Measurements from ENCODE around the gene FOXK2. TPM values are rescaled to one million over a fixed set of nuclear protein-coding genes. Genes with fewer than 3 reads are reported as not detected.

Gene FOXK2
- total RNA-seq, 1 experiment from 2014 or later: 78.9 TPM

DNA sequence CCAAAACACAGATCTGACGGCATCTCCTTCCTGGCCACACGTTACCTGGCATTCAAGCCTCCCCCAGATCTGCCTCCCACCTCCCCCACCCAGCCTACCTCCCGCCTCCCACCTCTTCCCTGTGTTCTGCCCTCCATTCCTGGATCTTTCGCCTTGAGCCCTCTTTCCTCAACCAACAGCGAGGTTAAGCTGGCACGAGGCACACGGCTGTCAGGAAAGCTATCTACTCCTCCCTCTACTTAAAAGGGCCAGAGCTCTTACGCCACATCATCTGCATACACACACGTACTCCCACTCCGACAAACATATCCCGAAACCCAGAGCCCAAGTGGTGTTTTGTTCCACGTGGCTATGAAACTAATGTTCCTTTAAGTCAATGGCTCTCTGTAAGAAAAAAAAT, 110.7 kb downstream of the FOXK2 start:
- Histone ChIP-seq H3F3A (ENCODE audit: insufficient read depth, low read depth) (no peaks in the 10 kb centered on the region), H2AFZ (no peak overlapping the region), H3K4me1 (replicated peaks; ENCODE audit: insufficient read depth) (no peaks in the 10 kb centered on the region), H3K4me3 (no peak overlapping the region), H3K27ac (no peak overlapping the region), H3K79me2 (ENCODE audit: low read depth) (peaks cover 25% of the 10 kb centered on the region), H3K27me3 (ENCODE audit: insufficient read depth, low read depth) (no peaks in the 10 kb centered on the region), H3K36me3 (ENCODE audit: low read depth) (0 out of 2 replicates have a peak, but pooled peaks cover 3% of the 10 kb centered on the region), H3K9me3 (ENCODE audit: insufficient read depth, low read depth) (no peaks in the 10 kb centered on the region), H3K9me2 (ENCODE audit: insufficient read depth) (no peaks in the 10 kb centered on the region), H4K20me1 (ENCODE audit: insufficient read depth) (peaks cover 5% of the 10 kb centered on the region), H3K4me2 (no peak overlapping the region)
- POLR2A ChIA-PET (ENCODE audit: unreplicated experiment): no interaction called here
- no peak for DNase-seq
- BruUV-seq (replicated peaks): no TSS peak
- intact Hi-C loops (cut with micrococcal nuclease; ENCODE audit: unreplicated experiment): no loop called here
- no peak for TF ChIP-seq EZH2 (IDR thresholded peaks at IDR 0.05; ENCODE audit: low read depth)
- TF ChIP-seq, protein P1, sequence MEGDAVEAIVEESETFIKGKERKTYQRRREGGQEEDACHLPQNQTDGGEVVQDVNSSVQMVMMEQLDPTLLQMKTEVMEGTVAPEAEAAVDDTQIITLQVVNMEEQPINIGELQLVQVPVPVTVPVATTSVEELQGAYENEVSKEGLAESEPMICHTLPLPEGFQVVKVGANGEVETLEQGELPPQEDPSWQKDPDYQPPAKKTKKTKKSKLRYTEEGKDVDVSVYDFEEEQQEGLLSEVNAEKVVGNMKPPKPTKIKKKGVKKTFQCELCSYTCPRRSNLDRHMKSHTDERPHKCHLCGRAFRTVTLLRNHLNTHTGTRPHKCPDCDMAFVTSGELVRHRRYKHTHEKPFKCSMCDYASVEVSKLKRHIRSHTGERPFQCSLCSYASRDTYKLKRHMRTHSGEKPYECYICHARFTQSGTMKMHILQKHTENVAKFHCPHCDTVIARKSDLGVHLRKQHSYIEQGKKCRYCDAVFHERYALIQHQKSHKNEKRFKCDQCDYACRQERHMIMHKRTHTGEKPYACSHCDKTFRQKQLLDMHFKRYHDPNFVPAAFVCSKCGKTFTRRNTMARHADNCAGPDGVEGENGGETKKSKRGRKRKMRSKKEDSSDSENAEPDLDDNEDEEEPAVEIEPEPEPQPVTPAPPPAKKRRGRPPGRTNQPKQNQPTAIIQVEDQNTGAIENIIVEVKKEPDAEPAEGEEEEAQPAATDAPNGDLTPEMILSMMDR (conservative IDR thresholded peaks at IDR 0.05): no peak
- CTCF ChIA-PET: no interaction called here

DNA sequence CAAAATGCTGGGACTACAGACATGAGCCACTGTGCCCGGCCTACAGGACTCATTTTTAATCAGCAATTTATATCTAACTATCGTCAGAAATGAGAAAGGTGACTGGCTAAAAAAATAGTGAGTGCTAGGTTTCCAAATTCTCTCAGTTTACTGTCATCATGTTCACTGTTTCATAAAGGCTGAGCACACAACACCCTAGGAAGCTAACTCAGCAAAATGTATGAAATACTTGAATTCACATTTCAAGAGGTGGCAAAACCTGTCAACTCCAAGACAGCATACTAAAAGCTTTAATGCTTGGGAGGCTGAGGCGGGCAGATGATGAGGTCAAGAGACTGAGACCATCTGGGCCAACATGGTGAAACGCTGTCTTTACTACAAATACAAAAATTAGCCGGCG, 112.0 kb downstream of the FOXK2 start:
- Histone ChIP-seq H4K20me1 (ENCODE audit: insufficient read depth) (peaks cover 5% of the 10 kb centered on the region), H3K4me2 (no peak overlapping the region), H3K36me3 (ENCODE audit: low read depth) (0 out of 2 replicates have a peak, but pooled peaks cover 3% of the 10 kb centered on the region), H3K4me1 (replicated peaks; ENCODE audit: insufficient read depth) (no peaks in the 10 kb centered on the region), H3K4me3 (no peak overlapping the region), H3K9me2 (ENCODE audit: insufficient read depth) (no peaks in the 10 kb centered on the region), H3K27me3 (ENCODE audit: insufficient read depth, low read depth) (no peaks in the 10 kb centered on the region), H2AFZ (no peak overlapping the region), H3K79me2 (ENCODE audit: low read depth) (peaks cover 30% of the 10 kb centered on the region), H3K9me3 (ENCODE audit: insufficient read depth, low read depth) (no peaks in the 10 kb centered on the region), H3K27ac (no peak overlapping the region), H3F3A (ENCODE audit: insufficient read depth, low read depth) (no peaks in the 10 kb centered on the region)
- POLR2A ChIA-PET (ENCODE audit: unreplicated experiment): interaction anchor here (0.7 kb wide), 1 partner anchor 22 kb away, joined by 5 read pairs; no protein-coding TSS in a partner anchor
- CTCF ChIA-PET: no interaction called here
- TF ChIP-seq, protein P1 (conservative IDR thresholded peaks at IDR 0.05): no peak
- TF ChIP-seq EZH2 (IDR thresholded peaks at IDR 0.05; ENCODE audit: low read depth): no peak
- DNase-seq: no peak
- no TSS peak for BruUV-seq (replicated peaks)
- intact Hi-C loops (cut with micrococcal nuclease; ENCODE audit: unreplicated experiment): no loop called here

DNA sequence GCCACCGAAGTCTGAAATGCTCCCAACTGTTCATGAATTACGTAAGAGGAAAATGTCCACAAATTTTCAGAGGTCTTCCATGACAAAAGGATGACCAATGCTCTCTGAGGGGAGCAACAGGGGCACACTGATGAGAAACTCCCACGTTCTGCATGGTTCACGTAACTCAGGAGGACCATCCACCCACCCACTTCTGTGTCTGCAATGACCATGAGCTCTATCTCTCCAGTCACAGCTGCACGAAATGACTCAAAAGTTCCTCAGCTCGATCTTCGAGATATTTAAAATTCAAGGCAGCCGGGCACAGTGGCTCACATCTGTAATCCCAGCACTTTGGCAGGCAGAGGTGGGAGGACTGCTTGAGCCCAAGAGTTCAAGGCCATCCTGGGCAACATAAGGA, 112.9 kb downstream of the FOXK2 start:
- H3K79me2 ChIP-seq (ENCODE audit: low read depth): peaks cover 37% of the 10 kb centered on the region
- H3K4me1 ChIP-seq (replicated peaks; ENCODE audit: insufficient read depth): no peaks in the 10 kb centered on the region
- peaks cover 6% of the 10 kb centered on the region; the same call in 1 of the 2 replicates for H3K9me3 ChIP-seq (ENCODE audit: insufficient read depth, low read depth)
- BruUV-seq (replicated peaks): no TSS peak
- H3K27me3 ChIP-seq (ENCODE audit: insufficient read depth, low read depth): no peaks in the 10 kb centered on the region
- no peaks in the 10 kb centered on the region; the same call in 1 of the 2 replicates for H4K20me1 ChIP-seq (ENCODE audit: insufficient read depth)
- no peak overlapping the region for H3K27ac ChIP-seq
- H3K9me2 ChIP-seq (ENCODE audit: insufficient read depth): no peaks in the 10 kb centered on the region
- no peak for TF ChIP-seq EZH2 (IDR thresholded peaks at IDR 0.05; ENCODE audit: low read depth)
- TF ChIP-seq, protein P1 (conservative IDR thresholded peaks at IDR 0.05): no peak
- peaks cover 6% of the 10 kb centered on the region; the same call in 1 of the 2 replicates for H3F3A ChIP-seq (ENCODE audit: insufficient read depth, low read depth)
- intact Hi-C loops (cut with micrococcal nuclease; ENCODE audit: unreplicated experiment): no loop called here
- no peak for DNase-seq
- no peak overlapping the region for H3K4me2 ChIP-seq
- 0 out of 2 replicates have a peak, but pooled peaks cover 3% of the 10 kb centered on the region for H3K36me3 ChIP-seq (ENCODE audit: low read depth)
- H2AFZ ChIP-seq: no peak overlapping the region
- ChIA-PET CTCF (interaction anchor here (0.5 kb wide), 1 partner anchor 68 kb away, joined by 4 read pairs; no protein-coding TSS in a partner anchor), POLR2A (ENCODE audit: unreplicated experiment) (no interaction called here)
- H3K4me3 ChIP-seq: no peak overlapping the region

Measured in PC-9 (cell line).